Raji (cell line): ENCODE results near the gene RETREG2.

ENCODE experiments used
- POLR2A ChIP-seq: IDR thresholded peaks from 2 replicates; pipeline ENCODE4 v1.6.1; 2011; ENCODE audit warnings: low read depth, low read length, control low read depth; ENCODE audit not compliant: insufficient read depth

Gene RETREG2

DNA sequence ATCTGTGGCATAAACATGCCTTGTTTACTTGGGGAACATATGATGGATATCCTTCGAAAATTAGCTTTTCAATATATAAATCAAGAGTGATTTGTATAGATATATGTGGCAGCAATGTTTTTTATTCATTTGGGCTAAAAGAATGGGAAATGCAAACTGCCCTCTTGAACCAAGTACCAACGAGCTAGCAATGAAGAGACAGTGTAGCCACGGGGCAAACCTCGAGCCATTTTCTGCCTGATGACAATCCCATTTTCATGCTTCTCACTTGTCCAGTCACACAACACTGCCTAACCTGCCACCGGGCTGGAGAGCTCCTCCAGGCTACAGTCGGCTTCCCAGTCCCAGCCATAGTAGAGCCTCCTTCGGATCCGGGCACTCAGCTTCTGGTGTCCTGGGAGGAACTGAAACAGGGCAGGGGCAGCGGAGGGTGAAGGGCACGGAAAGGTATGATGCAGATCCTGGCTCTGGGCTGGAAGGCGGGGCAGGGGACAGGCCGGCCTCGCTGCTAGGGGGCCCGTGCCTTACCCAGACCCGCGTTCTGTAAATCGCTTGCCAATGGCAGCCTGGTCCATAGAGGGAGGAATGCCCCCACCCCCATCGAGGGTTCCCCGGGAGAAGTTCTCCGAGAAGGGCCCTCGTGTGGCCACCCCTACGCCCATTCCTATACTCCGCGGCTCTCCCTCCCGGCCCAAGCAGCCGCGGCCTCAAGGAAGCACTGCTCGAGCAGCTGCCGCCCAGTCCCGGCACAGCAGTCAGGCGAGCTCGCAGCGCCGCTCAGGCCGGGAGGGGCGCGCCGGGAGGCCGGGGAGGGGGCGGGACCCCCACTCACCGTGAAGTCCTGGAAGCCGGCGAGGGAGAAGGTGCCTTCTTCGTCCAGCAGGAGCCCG, 1.9 kb upstream of the RETREG2 start:
- no peak for TF ChIP-seq POLR2A

DNA sequence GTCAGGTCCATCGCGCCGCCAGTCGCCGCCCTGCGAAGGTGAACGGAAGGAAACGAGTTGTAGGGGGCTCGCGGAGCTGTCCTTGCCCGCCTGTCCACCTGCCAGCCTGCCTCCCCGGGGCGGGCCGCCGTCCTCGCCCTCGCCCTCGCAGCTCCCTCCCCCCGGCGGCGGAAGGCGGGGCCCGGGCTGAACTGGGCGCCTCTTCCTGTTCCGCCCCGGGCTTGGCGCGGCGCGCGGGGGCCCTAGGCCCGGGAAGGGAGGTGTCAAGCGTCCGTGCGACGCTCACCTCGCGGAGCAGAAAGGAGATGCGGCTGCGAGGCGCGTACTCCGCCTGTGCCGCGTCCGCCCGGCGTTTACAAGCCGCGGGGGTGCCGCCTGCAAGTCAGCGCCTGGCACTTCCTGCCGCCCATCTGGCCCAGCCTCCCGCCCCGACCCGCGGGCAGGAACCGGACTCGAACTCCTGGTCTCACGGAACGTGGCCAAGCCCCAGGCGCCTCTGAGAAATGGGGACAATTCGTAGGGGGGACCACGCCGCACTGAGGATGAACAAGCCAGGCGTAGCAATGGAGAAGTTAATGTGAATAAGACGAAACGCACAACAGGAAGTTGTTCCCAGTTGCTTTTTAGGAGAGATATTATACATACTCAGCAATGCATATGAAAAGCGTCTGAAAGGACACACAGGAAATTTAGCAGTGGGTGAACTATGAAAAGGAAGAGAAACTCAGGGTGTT, 1.1 kb upstream of the RETREG2 start, which contains the start of gene CNPPD1:
Gene CNPPD1, minus strand, starts transcription at position 108 of the 734 bp plus-strand sequence. Its CDS starts 97 bp downstream, at position 11.
- TF ChIP-seq POLR2A = peak; percentile 94

DNA sequence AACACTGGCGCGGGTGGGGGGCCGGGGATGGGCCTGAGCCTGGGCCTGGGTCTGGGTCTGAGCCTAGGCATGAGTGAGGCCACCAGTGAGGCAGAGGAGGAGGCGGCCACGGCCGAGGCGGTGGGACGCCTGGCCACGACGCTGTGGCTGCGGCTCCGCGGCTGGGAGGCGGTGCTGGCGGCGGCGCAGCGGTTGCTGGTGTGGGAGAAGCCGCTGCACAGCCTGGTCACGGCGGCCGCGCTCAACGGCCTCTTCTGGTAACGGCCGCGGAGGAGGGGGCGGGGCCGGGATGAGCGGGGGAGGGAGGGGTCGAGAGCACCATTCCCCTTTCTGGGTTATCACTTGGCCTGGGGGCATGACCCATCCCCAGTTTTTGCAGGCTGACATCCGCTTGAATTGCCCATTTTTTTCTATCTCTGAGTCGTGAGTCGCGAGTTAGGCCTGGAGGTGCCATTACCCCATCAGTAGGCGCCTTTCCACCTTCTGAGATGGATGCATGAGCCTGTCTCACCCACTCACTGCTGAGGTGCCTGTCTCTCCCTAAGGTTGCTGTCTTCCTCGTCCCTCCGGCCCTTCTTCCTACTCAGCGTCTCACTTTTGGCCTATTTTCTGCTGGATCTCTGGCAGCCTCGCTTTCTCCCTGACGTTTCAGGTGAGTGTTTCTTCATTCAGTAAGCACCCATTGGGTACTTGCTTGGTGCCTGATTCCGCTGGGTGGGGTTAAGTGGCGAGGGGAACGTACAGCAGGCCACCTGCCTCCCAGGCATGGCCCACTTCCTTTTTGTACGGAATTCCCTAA, 501 bp downstream of the RETREG2 start:
- 0 out of 2 replicates have a peak, but pooled peaks have one; percentile 9 for TF ChIP-seq POLR2A

DNA sequence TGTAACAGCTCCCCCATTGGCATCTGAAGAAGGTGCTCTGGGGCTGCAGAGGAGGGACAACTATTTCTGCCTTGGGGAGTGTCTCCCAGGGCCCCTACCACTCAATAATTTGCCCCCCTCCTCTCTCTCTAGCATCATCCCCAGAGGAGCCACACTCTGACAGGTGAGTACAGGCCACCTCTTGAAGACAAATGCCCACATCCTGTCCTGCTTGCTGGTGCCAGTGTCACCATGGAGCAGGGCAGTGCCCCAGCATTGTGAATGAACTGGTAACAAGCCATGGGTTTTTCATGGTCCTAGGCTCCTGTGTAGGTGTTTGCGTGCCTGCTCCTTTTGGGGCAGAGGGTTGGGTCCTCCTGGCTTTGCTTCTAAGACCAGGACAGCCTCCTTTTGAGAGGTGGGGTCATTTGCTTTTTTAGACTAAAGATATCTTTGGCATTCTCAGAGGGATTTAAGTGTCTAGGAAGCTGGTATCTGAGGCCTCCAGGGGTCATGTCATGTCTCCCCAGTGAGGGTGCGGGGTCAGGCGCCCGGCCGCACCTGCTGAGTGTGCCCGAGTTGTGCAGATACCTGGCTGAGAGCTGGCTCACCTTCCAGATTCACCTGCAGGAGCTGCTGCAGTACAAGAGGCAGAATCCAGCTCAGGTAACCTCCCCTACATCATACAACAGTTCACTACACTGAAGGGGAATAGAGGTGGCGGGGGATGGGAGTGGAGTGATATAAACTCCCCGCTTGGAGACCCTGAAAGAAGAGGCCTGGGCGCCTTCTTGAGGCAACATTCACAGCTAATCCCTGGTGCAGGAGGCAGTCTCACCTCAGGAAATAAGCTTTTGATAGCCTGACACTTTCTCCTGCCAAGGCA, 1.8 kb downstream of the RETREG2 start:
- TF ChIP-seq POLR2A = no peak

DNA sequence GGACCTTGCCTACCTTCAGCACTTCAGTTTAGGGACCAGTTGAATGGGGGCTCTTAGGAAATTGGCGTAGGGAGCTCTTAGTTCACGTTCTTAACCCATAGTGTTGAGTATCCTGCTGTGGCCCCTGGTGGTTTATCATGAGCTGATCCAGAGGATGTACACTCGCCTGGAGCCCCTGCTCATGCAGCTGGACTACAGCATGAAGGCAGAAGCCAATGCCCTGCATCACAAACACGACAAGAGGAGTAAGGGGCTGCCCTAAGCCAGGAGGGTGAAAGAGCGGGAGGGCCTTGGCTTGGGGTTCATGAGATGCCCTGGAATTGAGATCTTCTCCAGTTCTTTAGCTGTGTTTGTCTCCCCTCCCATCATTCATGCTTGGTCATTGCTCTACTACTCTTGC, 2.9 kb downstream of the RETREG2 start:
- no peak for TF ChIP-seq POLR2A

DNA sequence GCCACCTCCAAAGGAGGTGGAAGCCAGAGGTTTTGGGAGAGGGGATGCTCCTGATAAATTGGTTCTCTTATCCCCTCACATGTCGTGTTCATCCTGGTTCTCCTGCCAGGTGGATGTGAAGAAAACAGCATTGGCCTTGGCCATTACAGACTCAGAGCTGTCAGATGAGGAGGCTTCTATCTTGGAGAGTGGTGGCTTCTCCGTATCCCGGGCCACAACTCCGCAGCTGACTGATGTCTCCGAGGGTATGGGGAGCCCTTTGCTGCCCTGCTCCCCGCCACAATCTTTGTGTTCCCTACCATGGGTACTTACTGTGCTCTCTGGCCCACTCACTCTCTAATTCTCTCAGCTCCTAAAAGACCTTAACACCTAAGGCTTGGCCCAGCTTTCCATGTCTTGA, 3.5 kb downstream of the RETREG2 start:
- no peak for TF ChIP-seq POLR2A

DNA sequence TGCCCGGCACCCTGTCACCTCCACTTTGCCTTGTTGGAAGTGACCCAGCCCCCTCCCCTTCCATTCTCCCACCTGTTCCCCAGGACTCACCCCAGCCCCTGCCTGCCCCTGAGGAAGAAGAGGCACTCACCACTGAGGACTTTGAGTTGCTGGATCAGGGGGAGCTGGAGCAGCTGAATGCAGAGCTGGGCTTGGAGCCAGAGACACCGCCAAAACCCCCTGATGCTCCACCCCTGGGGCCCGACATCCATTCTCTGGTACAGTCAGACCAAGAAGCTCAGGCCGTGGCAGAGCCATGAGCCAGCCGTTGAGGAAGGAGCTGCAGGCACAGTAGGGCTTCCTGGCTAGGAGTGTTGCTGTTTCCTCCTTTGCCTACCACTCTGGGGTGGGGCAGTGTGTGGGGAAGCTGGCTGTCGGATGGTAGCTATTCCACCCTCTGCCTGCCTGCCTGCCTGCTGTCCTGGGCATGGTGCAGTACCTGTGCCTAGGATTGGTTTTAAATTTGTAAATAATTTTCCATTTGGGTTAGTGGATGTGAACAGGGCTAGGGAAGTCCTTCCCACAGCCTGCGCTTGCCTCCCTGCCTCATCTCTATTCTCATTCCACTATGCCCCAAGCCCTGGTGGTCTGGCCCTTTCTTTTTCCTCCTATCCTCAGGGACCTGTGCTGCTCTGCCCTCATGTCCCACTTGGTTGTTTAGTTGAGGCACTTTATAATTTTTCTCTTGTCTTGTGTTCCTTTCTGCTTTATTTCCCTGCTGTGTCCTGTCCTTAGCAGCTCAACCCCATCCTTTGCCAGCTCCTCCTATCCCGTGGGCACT, 4.5 kb downstream of the RETREG2 start:
- TF ChIP-seq POLR2A = no peak

DNA sequence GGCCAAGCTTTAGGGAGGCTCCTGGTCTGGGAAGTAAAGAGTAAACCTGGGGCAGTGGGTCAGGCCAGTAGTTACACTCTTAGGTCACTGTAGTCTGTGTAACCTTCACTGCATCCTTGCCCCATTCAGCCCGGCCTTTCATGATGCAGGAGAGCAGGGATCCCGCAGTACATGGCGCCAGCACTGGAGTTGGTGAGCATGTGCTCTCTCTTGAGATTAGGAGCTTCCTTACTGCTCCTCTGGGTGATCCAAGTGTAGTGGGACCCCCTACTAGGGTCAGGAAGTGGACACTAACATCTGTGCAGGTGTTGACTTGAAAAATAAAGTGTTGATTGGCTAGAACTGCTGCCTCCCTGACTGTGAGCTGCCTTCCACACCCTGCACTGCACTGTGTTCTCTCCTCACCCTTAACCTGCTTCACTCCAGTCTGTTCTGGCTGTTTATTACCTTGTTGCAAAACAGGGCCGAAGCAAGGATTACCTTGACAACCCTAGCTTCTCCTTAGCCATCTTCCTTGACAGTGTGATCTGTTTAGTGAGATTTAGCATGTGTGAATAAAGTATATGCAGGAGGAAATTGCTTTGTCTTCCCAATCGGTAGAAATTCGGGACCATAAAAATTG, 5.2 kb downstream of the RETREG2 start:
- no peak for TF ChIP-seq POLR2A

DNA sequence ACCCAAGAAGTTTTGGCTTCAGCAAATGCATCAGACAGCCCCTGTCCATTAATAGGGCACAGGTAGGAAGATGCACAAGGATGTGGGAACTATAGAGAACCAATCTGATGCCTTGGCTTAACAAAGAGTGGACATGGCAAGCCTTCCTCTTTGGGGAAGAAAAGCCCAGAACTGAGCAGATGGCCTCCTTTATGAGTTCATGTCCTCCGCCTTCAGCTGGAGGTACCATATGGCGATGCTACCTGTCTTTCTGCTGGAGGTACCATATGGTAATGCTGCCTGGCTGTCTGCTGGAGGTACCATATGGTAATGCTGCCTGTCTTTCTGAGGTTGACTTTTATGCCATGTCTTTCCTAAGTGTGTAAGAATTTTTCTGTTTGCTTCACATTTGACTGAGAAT, 6.0 kb downstream of the RETREG2 start:
- TF ChIP-seq POLR2A = no peak

DNA sequence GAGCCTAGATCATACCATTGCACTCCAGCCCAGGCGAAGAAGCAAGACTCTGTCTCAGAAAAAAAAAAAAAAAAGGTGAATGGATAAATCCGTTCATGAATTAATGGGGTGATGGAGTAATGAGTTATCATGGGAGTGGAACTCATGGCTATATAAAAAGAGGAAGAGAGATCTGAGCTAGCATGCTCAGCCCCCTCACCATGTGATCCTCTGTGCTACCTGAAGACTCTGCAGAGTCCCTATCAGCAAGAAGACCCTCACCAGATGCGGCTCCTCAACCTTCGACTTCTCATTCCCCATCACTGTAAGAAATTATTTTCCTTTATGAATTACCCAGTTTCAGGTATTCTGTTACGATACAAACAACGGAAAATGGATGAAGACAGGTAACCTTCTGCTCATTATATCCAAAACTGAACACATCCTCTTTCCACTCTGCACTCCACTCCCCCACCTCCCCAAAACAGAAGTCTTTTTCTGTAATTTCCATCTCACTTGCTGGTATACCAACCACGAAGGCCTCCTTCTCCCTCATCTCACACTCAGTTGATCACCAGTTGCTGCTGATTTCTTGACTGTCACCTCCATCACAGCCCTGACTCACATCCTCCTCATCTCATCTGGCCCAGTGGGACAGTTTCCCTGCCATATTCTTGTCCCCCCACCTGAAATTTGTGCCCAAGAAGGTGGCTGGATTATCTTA, 8.8 kb downstream of the RETREG2 start:
- no peak for TF ChIP-seq POLR2A

DNA sequence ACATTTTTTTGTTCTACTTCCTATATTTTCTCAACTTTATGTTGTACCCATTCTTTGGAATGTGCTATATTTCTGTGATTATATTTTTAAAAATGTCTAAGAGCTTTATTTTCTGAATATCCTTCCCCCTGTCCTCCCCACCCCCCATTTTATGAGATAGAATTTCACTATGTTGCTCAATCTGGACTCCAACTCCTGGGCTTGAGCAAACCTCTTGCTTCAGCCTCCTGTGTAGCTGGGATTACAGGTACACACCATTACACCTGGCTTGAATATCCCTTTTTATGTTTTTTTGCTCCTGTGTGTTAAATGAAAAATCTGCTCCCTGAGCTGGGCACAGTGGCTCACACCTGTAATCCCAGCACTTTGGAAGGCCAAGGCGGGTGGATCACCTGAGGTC, 19.3 kb downstream of the RETREG2 start:
- TF ChIP-seq POLR2A = no peak

DNA sequence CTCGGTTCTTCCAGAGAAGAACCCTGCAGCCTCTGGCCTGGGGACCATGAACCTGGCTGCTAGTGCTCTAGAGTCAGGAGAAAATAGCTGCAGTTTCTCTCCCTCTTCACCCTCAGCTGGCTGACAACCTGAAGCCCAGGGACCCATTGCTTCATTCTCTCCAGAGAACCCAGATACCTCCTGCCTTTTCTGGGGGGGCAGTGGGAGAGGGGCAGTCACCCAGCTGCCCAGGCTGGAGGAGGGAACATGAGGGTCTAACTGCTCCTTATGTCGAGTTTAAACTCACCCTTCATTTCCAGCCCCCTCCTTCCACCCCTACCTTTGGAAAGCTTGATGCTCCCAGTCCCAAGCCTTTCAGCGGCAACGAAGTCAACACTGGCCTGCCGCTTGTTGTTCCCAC, 20.9 kb downstream of the RETREG2 start:
- no peak for TF ChIP-seq POLR2A
